ENCODE results near the gene ADGRD1.

Gene ADGRD1

GRCh38 chr12:131040491-131040890 is 86.8 kb downstream of the ADGRD1 start:
- H3K36me3 ChIP-seq (ENCODE audit: control insufficient read depth, insufficient read depth, low read length), result no peaks in the 10 kb centered on the region
- H3K27me3 ChIP-seq (ENCODE audit: control insufficient read depth, insufficient read depth, low read length, poor library complexity, severe bottlenecking), result no peaks in the 10 kb centered on the region
- no peak overlapping the region for H3K27ac ChIP-seq (ENCODE audit: insufficient read depth, low read depth, low read length, poor library complexity, severe bottlenecking)
- no peak overlapping the region for H3K4me3 ChIP-seq (ENCODE audit: insufficient read depth, low read depth, low read length)
- H3K4me1 ChIP-seq (ENCODE audit: control insufficient read depth, insufficient read depth, low read length), result no peaks in the 10 kb centered on the region
- 87 to 90% methylated on average over 11 of the region's 11 CpGs for WGBS, 2 experiments
- no peaks in the 10 kb centered on the region for H3K9me3 ChIP-seq (ENCODE audit: control insufficient read depth, low read length)

DNA sequence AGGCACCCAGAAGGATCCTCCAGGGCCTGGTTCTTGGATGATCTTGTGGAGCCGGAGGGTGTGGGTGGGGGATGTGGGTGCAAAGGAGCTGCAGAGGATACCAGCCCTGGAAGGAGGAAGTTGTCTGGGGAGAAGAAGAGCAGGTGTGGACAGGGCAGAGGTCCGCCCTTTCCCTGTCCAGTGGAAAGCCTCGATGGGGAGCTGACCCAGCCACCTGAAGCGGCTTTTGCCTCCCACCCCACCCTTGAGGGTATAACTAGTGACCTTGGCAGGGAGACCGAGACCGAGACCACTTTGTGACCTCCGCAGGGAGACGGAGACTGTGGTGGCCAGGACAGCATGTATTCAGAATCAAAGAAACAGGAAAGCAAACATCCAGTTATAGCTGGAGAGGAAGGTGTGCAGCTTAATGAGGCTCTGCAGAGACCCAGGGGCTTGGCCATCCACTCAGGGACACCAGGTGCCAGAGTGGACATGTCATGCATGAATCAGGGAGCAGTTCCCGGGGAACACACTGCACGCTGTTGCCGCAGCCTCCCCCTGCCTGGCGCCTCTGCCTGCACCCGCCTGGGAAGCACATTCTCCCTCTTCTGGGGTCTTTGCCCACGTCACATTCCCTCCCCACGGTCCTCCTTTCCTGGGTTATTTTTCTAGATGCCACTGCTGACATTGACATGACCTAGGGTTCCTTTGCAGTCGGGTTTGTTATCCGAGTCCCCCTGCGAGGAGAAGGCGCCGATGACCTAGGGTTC is 87.7 kb downstream of the ADGRD1 start:
- no peak overlapping the region for H3K4me3 ChIP-seq (ENCODE audit: insufficient read depth, low read depth, low read length)
- no peak overlapping the region for H3K27ac ChIP-seq (ENCODE audit: insufficient read depth, low read depth, low read length, poor library complexity, severe bottlenecking)
- H3K36me3 ChIP-seq (ENCODE audit: control insufficient read depth, insufficient read depth, low read length), result no peaks in the 10 kb centered on the region
- no peaks in the 10 kb centered on the region for H3K9me3 ChIP-seq (ENCODE audit: control insufficient read depth, low read length)
- H3K27me3 ChIP-seq (ENCODE audit: control insufficient read depth, insufficient read depth, low read length, poor library complexity, severe bottlenecking), result no peaks in the 10 kb centered on the region
- H3K4me1 ChIP-seq (ENCODE audit: control insufficient read depth, insufficient read depth, low read length), result no peaks in the 10 kb centered on the region
- WGBS, 2 experiments, result 94% methylated on average over 20 of the region's 20 CpGs

GRCh38 chr12:131041968-131042833 is 88.5 kb downstream of the ADGRD1 start:
- H3K27ac ChIP-seq (ENCODE audit: insufficient read depth, low read depth, low read length, poor library complexity, severe bottlenecking), result no peak overlapping the region
- 89 to 90% methylated on average over 29 of the region's 29 CpGs for WGBS, 2 experiments
- no peaks in the 10 kb centered on the region for H3K9me3 ChIP-seq (ENCODE audit: control insufficient read depth, low read length)
- no peaks in the 10 kb centered on the region for H3K36me3 ChIP-seq (ENCODE audit: control insufficient read depth, insufficient read depth, low read length)
- H3K4me1 ChIP-seq (ENCODE audit: control insufficient read depth, insufficient read depth, low read length), result no peaks in the 10 kb centered on the region
- H3K27me3 ChIP-seq (ENCODE audit: control insufficient read depth, insufficient read depth, low read length, poor library complexity, severe bottlenecking), result no peaks in the 10 kb centered on the region
- H3K4me3 ChIP-seq (ENCODE audit: insufficient read depth, low read depth, low read length), result no peak overlapping the region

GRCh38 chr12:131042834-131043245 is 89.1 kb downstream of the ADGRD1 start:
- no peak overlapping the region for H3K4me3 ChIP-seq (ENCODE audit: insufficient read depth, low read depth, low read length)
- WGBS, 2 experiments, result 94% methylated on average over 14 of the region's 14 CpGs

DNA sequence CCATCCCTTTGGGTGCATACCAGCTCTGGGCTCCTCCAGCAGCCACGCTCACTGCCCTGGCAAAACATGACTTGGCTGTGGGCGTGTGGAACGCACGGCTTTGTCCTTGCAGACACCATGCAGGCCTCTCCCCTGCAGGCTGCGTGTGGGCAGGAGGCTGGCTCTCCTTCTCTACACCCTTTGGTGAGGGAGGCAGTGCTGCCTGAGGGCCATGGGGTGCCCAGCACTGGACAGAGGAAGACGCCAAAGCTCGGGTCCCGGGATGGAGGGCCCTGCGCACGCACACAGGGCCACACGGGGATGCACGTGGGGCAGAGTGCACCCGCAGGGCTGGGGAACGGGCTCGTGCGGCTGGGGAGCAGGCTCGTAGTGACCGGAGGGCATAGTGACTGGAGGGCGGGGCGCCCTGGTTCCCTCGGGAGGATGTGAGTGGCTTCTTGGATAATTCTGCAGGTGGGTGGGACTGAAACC is 89.7 kb downstream of the ADGRD1 start:
- H3K27me3 ChIP-seq (ENCODE audit: control insufficient read depth, insufficient read depth, low read length, poor library complexity, severe bottlenecking), result no peaks in the 10 kb centered on the region
- no peak overlapping the region for H3K27ac ChIP-seq (ENCODE audit: insufficient read depth, low read depth, low read length, poor library complexity, severe bottlenecking)
- H3K4me1 ChIP-seq (ENCODE audit: control insufficient read depth, insufficient read depth, low read length), result peaks cover 7% of the 10 kb centered on the region
- no peaks in the 10 kb centered on the region for H3K9me3 ChIP-seq (ENCODE audit: control insufficient read depth, low read length)
- no peak overlapping the region for H3K4me3 ChIP-seq (ENCODE audit: insufficient read depth, low read depth, low read length)
- WGBS, 2 experiments, result 94 to 95% methylated on average over 21 of the region's 21 CpGs
- H3K36me3 ChIP-seq (ENCODE audit: control insufficient read depth, insufficient read depth, low read length), result no peaks in the 10 kb centered on the region

More at GRCh38 chr12:131042834-131043245, 89.1 kb downstream of the ADGRD1 start:
- no peaks in the 10 kb centered on the region for H3K9me3 ChIP-seq (ENCODE audit: control insufficient read depth, low read length)
- H3K27me3 ChIP-seq (ENCODE audit: control insufficient read depth, insufficient read depth, low read length, poor library complexity, severe bottlenecking), result no peaks in the 10 kb centered on the region
- H3K36me3 ChIP-seq (ENCODE audit: control insufficient read depth, insufficient read depth, low read length), result no peaks in the 10 kb centered on the region
- H3K4me1 ChIP-seq (ENCODE audit: control insufficient read depth, insufficient read depth, low read length), result peaks cover 4% of the 10 kb centered on the region
- no peak overlapping the region for H3K27ac ChIP-seq (ENCODE audit: insufficient read depth, low read depth, low read length, poor library complexity, severe bottlenecking)

DNA sequence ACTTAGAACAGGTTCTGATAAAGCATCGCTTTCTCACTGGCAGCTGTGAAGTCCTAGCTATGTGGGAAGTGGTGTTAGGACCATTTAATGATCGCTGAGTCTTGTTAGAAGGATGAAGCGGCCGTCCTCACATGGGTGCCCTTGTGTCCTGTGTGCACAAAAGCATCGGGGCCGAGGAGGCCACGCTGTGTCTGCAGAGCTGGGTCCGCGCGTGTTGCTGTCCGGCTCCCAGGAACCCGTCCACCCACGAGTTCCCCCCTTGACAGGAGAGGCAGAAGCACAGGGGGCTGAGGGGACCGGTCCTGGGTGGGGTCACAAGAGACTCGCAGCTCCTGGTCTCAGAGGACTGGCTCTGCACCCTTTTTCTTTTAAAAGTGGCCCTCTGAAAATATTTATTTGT is 90.4 kb downstream of the ADGRD1 start:
- Histone ChIP-seq H3K4me3 (ENCODE audit: insufficient read depth, low read depth, low read length) (no peak overlapping the region), H3K27ac (ENCODE audit: insufficient read depth, low read depth, low read length, poor library complexity, severe bottlenecking) (no peak overlapping the region), H3K27me3 (ENCODE audit: control insufficient read depth, insufficient read depth, low read length, poor library complexity, severe bottlenecking) (no peaks in the 10 kb centered on the region), H3K36me3 (ENCODE audit: control insufficient read depth, insufficient read depth, low read length) (no peaks in the 10 kb centered on the region), H3K4me1 (ENCODE audit: control insufficient read depth, insufficient read depth, low read length) (peaks cover 7% of the 10 kb centered on the region), H3K9me3 (ENCODE audit: control insufficient read depth, low read length) (no peaks in the 10 kb centered on the region)
- 94 to 96% methylated on average over 15 of the region's 15 CpGs for WGBS, 2 experiments

GRCh38 chr12:131044760-131045381 is 91.2 kb downstream of the ADGRD1 start:
- Histone ChIP-seq H3K4me1 (ENCODE audit: control insufficient read depth, insufficient read depth, low read length) (peaks cover 7% of the 10 kb centered on the region), H3K9me3 (ENCODE audit: control insufficient read depth, low read length) (no peaks in the 10 kb centered on the region), H3K4me3 (ENCODE audit: insufficient read depth, low read depth, low read length) (no peak overlapping the region), H3K27me3 (ENCODE audit: control insufficient read depth, insufficient read depth, low read length, poor library complexity, severe bottlenecking) (no peaks in the 10 kb centered on the region), H3K27ac (ENCODE audit: insufficient read depth, low read depth, low read length, poor library complexity, severe bottlenecking) (no peak overlapping the region), H3K36me3 (ENCODE audit: control insufficient read depth, insufficient read depth, low read length) (no peaks in the 10 kb centered on the region)
- 94 to 95% methylated on average over 56 of the region's 56 CpGs for whole genome bisulfite sequencing, 2 experiments

GRCh38 chr12:131045705-131046460 is 92.2 kb downstream of the ADGRD1 start:
- no peaks in the 10 kb centered on the region for H3K27me3 ChIP-seq (ENCODE audit: control insufficient read depth, insufficient read depth, low read length, poor library complexity, severe bottlenecking)
- 94 to 96% methylated on average over 13 of the region's 13 CpGs for WGBS, 2 experiments
- H3K27ac ChIP-seq (ENCODE audit: insufficient read depth, low read depth, low read length, poor library complexity, severe bottlenecking), result no peak overlapping the region
- peaks cover 7% of the 10 kb centered on the region for H3K4me1 ChIP-seq (ENCODE audit: control insufficient read depth, insufficient read depth, low read length)
- H3K4me3 ChIP-seq (ENCODE audit: insufficient read depth, low read depth, low read length), result no peak overlapping the region
- no peaks in the 10 kb centered on the region for H3K9me3 ChIP-seq (ENCODE audit: control insufficient read depth, low read length)
- H3K36me3 ChIP-seq (ENCODE audit: control insufficient read depth, insufficient read depth, low read length), result no peaks in the 10 kb centered on the region

- H3K27ac ChIP-seq (ENCODE audit: insufficient read depth, low read depth, low read length, poor library complexity, severe bottlenecking), result no peak overlapping the region
- WGBS, 2 experiments, result 89 to 90% methylated on average over 19 of the region's 19 CpGs
Measured at GRCh38 chr12:131046813-131047788, 93.4 kb downstream of the ADGRD1 start.

More at GRCh38 chr12:131046813-131047788, 93.4 kb downstream of the ADGRD1 start:
- H3K36me3 ChIP-seq (ENCODE audit: control insufficient read depth, insufficient read depth, low read length), result no peaks in the 10 kb centered on the region
- H3K9me3 ChIP-seq (ENCODE audit: control insufficient read depth, low read length), result no peaks in the 10 kb centered on the region
- no peak overlapping the region for H3K4me3 ChIP-seq (ENCODE audit: insufficient read depth, low read depth, low read length)
- H3K4me1 ChIP-seq (ENCODE audit: control insufficient read depth, insufficient read depth, low read length), result peaks cover 7% of the 10 kb centered on the region
- no peaks in the 10 kb centered on the region for H3K27me3 ChIP-seq (ENCODE audit: control insufficient read depth, insufficient read depth, low read length, poor library complexity, severe bottlenecking)

Measured in ectodermal cell (in vitro differentiated cells).